Lung microvascular endothelial cell (primary cell): ENCODE results near the gene FOXJ1. TPM values are rescaled to one million over a fixed set of nuclear protein-coding genes. Genes with fewer than 3 reads are reported as not detected.
"Not testable (repeated sequence)": the region's sequence is repeated elsewhere in the genome, so short reads cannot be mapped to it uniquely, and the experiment has no call there.

Experiments
- DNase-seq, 2 donors: peaks; one replicate each; pipeline versions ENCODE4 v3.0.0 to v3.0.0-alpha.2; 2010; ENCODE audit warnings: low read depth in 2 of 2
- total RNA-seq: library from RNA; depleted of rRNA; stranded (reverse); fragments of >200 nt; gene quantifications from 2 replicates; pipeline ENCODE4 v1.2.1, GENCODE V29; 2014

Gene FOXJ1
- total RNA-seq = not detected in 2 replicates

DNA sequence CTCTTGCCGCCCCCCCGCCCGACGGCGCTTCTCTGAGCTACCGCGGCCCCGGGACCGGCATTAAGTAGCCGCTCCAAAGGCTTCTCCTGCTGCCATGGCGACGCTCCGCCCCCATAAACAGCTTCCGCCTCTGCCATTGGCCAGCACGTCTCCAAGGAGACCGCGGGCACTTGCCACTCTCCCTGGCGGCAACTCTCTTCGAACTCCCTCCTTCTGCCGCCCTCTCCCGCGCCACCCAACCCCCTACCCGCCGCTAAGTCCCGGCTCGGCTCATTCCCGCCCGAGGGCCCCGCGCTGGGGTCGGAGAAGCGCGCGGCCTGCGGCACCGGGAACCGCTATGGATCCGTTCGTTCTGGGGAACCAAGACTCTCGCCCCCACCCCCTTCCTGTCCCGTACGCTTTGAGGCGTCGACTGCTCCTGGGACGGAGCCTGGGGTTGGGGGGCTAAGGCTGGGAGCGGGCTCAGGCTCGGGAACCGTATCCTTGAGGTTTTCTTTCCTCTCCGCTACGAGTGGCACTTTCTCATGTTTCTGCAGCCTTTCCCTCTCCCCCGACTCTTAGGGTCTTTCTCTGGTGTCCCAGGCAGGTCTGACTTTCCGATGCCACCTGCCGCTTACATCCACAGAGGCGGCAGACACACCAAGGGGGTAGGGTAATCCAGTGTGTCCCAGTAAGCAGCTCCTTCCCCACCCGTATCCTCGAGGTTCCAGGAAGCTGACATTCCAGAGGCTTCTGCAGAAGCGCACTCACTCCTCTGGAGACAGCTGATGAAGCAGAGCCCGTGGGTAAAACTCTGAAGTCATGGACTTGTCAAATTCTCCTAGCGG, at the start of gene FOXJ1:
Gene FOXJ1 (minus strand): TSS at position 34 of the 827 bp plus-strand sequence. CDS start 850 bp downstream, outside the sequence.
- peak; percentile 86 to 88 for DNase-seq

GRCh38 chr17:76189741-76190140, 48.7 kb upstream of the FOXJ1 start:
- DNase-seq = no peak

DNA sequence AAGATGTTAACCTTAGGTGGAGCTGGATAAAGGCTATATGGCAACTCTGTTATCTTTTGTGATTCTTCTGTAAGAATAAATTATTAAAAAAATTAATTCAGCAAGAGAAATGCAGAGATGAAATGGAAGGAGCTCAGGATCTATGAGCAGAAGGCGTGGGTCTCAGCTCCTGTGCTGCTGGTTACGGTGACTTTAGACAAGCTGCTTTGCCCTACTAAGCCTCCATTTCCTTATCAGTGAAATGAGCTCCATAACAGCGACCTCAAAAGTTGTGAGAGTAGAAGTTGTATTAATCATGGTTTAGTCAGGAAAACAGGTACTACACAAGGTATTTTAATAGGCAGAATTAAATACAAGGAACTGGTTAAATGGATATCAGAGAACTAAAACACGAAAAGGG, 48.2 kb upstream of the FOXJ1 start:
- DNase-seq = no peak

DNA sequence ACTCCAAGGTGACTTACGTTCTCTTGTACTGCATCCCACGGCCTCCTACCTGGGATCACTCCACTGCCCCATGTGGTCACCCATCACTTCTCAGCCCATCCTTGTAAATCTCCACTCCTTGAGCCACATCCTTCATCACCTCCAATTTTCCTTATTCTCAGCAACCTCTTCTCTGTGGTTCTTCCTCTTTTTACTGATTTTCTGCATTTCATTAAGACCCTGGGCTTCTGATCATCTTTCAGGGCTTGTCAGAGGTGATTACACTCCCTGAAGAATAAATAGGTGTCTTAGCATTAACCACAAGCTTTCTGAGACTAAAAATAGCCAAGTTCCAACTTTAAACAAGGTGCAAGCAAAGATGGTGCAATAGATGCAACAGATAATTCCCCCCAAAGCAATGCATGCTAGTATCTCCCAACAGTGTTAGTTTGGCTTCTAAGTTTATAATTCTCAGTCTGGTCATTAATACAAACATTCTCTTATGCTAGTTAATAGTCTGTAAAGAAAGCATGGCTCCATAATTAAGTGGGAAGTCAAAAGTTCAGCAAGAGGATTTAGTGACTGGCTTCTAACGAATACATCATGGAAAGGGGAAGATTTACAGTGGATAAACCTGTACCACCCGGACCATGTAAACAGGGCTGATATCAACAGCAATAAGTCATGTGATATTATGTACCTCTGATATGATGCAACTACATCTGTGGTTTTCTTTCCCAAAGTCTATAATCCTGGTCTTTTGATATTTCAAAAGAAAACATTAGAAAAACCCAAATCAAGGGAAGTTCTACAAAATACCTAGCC, 47.4 kb upstream of the FOXJ1 start:
- no peak for DNase-seq

DNA sequence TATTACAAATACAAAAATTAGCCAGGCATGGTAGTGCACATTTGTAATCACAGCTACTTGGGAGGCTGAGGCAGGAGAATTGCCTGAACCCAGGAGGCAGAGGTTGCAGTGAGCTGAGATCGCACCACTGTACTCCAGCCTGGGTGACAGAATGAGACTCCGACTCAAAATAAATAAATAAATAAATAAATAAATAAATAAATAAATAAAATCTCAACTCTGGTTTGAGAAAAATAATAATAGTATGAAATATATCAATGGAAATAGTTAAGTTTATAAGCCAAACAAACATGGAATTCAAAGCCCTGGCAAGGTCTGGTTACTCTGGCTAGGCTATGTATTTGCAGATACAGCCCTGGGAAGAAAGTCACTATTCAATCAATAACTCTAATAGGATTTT, 45.7 kb upstream of the FOXJ1 start:
- DNase-seq = not testable (repeated sequence)

DNA sequence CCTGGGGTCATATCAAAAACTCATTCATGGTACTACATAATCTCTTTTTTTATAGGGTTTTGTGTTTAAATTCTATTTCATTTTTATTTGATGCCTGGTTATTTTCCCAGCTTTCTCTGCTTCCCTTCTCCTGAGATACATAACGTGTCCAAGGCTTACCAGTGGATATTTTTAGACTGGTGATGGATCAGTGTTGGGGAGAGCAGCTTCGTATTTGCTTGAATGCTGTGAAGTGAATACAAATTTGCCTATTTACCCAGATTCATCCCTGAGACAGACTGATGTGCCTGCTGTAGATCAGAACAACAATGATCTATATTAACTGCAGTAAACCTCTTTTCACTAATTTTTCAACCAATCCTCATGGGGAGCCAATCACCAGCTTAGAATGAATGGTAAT, 43.2 kb upstream of the FOXJ1 start:
- no peak for DNase-seq

- peak; percentile 87 to 94 for DNase-seq
Measured at GRCh38 chr17:76182016-76182764, 41.1 kb upstream of the FOXJ1 start.

- peak in 1 of 2 donors; percentile 33 for DNase-seq
Measured at GRCh38 chr17:76179496-76180467, 38.7 kb upstream of the FOXJ1 start.

DNA sequence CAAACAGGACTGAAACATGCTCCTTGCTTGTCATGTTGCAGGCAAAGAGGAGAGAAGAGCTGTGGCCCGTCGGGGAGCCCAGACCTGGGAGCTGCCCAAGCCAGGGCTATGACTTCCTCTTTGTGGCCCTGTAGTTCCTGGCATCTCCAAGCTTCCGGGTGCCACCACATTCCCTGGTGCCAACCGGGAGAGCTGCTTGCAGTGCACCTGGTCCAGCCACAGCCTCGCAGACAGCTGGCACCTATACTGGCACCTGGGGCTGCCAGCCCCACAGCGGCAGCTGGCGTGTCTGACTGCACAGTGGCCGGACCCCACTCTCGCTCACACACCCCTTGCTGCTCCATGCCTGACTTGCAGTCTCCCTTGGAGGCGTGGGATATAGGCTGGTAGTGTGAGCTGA, 37.1 kb upstream of the FOXJ1 start:
- DNase-seq = no peak

GRCh38 chr17:76176701-76177574, 35.9 kb upstream of the FOXJ1 start:
- no peak for DNase-seq

GRCh38 chr17:76174037-76174436, 33.0 kb upstream of the FOXJ1 start:
- DNase-seq = no peak

DNA sequence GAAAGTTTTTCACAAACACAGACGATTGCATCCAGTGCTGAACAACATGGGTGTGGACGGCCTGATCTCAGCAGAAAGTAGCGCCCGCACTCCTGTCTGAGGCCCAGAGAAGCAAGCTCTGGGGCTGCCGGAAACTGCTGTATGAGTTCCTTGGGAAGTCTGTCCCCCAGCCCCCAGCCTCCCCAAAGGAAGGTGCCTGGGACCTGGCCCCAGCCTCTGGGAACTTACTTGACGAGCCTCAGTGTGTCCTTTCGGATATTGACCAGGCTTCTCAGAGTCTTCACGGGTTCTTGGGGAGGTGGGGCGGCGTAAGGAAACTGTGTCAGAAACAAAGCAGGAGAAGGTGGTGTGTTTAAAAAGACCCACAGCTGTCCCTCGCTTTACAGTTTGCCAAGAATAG, 32.4 kb upstream of the FOXJ1 start:
- DNase-seq = no peak

GRCh38 chr17:76171706-76172105, 30.7 kb upstream of the FOXJ1 start:
- no peak for DNase-seq

- DNase-seq = no peak
Measured at GRCh38 chr17:76170114-76170513, 29.1 kb upstream of the FOXJ1 start.

GRCh38 chr17:76166906-76167305, 25.9 kb upstream of the FOXJ1 start:
- no peak for DNase-seq

- DNase-seq = no peak
Measured at GRCh38 chr17:76166168-76166567, 25.1 kb upstream of the FOXJ1 start.

DNA sequence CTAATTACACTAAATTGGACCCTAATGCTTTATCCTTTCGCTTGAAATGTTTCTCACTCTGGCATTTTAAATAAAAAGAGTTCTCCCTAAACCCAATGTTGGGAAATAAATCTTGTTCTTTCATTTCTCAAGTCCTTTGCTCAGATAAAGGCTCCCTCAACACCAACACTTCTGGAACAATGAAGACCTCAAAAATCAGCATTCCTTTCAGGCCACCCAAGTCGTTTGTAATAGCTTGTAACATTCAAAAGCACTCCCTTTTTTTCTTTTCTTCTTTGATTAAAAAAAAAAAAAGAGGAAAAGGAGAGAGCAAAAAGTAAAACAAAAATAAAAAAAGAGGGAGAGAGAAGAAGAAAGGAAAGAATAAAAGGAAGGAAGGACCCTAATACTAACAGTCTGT, 23.3 kb upstream of the FOXJ1 start:
- DNase-seq = no peak

GRCh38 chr17:76163919-76164318, 22.9 kb upstream of the FOXJ1 start:
- DNase-seq = no peak

DNA sequence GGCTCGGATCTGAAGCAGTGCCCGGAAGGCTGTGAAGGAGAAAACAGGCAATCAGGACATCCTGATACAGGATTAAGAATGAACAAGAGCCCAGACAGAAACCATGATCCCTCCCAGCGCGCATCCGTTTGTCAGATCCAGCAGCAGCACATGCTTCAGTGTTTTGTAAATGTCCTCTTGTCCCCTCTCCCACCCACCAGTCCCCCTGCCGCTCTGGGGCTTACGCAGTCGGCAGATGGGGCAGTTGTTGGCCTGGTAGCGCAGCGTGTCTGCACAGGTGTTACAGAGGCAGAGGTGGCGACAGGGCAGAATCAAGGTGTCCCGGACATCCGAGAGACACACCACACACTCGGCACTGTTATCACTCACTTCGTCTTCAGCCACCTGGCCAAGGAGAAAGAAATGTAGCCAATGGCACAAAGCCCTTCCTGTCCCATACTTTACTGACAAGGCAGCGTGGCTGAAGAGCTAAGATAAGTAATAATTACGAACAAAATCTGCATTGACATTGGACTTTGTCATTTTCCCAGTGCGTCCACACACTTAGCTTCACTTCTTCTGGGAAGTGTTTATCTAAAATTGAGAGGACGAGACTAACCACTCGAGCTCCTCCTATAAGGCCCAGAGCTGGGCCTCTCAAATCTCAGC, 20.7 kb upstream of the FOXJ1 start:
- no peak for DNase-seq
